Naive thymus-derived CD4-positive, alpha-beta T cell (primary cell): Measurements from ENCODE around the gene EEF1G. TPM values are rescaled to one million over a fixed set of nuclear protein-coding genes. Genes with fewer than 3 reads are reported as not detected.

Source experiments
- ATAC-seq: fragments of 150-1000 bp; cut with Tn5 transposase; 2 replicates; pipeline ENCODE4 v1.10.0; 2021; ENCODE audit warnings: mild to moderate bottlenecking, moderate library complexity
- CTCF ChIA-PET: fragments of 350-600 bp; sonication (Branson Sonifier 250); formaldehyde crosslinking; loops from one replicate; lab custom pipeline; 2021; ENCODE audit warnings: antibody characterized with exemption; lab: Charles Lee
- POLR2A ChIA-PET: fragments of 350-600 bp; sonication (Branson Sonifier 250); formaldehyde crosslinking; loops from one replicate; lab custom pipeline; 2021; ENCODE audit warnings: antibody characterized with exemption, inconsistent platforms; lab: Charles Lee
- DNase-seq, 9 donors: peaks; one replicate each; pipeline versions ENCODE4 v3.0.0 to v3.0.0-alpha.2; 2020 to 2022; ENCODE audit warnings: mixed read lengths in 1 of 9
- H3K27ac ChIP-seq: one replicate; pipeline ENCODE4 v1.7.0; 2013; ENCODE audit warnings: mild to moderate bottlenecking, low read depth, low read length, moderate library complexity
- H3K27me3 ChIP-seq, 2 donors: one replicate each; pipeline ENCODE4 v1.7.0; 2013; ENCODE audit warnings: low read length in 2 of 2, mild to moderate bottlenecking in 2 of 2, moderate library complexity in 2 of 2; ENCODE audit not compliant: control insufficient read depth in 2 of 2, insufficient read depth in 2 of 2
- H3K36me3 ChIP-seq, 3 experiments: 1 replicate in 2 of 3; 2 replicates in 1 of 3; pipeline ENCODE4 v1.7.0; 2013; ENCODE audit warnings: low read length in 3 of 3, mild to moderate bottlenecking in 3 of 3, moderate library complexity in 1 of 3; ENCODE audit not compliant: insufficient read depth in 3 of 3, control insufficient read depth in 2 of 3
- H3K4me1 ChIP-seq, 2 donors: one replicate each; pipeline ENCODE4 v1.7.0; 2013; ENCODE audit warnings: low read length in 2 of 2, mild to moderate bottlenecking in 2 of 2, moderate library complexity in 1 of 2; ENCODE audit not compliant: control insufficient read depth in 2 of 2, insufficient read depth in 2 of 2
- H3K4me3 ChIP-seq: 2 replicates; pipeline ENCODE4 v1.7.0; 2013; ENCODE audit warnings: mild to moderate bottlenecking, low read length
- H3K9me3 ChIP-seq, 3 experiments: 1 replicate in 2 of 3; 2 replicates in 1 of 3; pipeline ENCODE4 v1.7.0; 2013; ENCODE audit warnings: low read length in 3 of 3; ENCODE audit not compliant: control insufficient read depth in 2 of 3
- H3K27ac Mint-ChIP-seq, 9 donors: one replicate each; pipeline ENCODE4 v1.8.0; 2020 to 2022; ENCODE audit warnings: mixed read lengths in 9 of 9, mild to moderate bottlenecking in 8 of 9, moderate library complexity in 5 of 9, inconsistent platforms in 2 of 9
- H3K27me3 Mint-ChIP-seq, 5 donors: one replicate each; pipeline ENCODE4 v1.8.0; 2021 to 2022; ENCODE audit warnings: mixed read lengths in 5 of 5, mild to moderate bottlenecking in 1 of 5
- H3K36me3 Mint-ChIP-seq, 5 donors: one replicate each; pipeline ENCODE4 v1.8.0; 2020 to 2022; ENCODE audit warnings: mixed read lengths in 5 of 5, mild to moderate bottlenecking in 3 of 5, inconsistent platforms in 1 of 5
- H3K4me1 Mint-ChIP-seq, 7 donors: one replicate each; pipeline ENCODE4 v1.8.0; 2020 to 2022; ENCODE audit warnings: mixed read lengths in 7 of 7, mild to moderate bottlenecking in 3 of 7, inconsistent platforms in 1 of 7
- H3K4me3 Mint-ChIP-seq, 10 donors: one replicate each; pipeline ENCODE4 v1.8.0; 2020 to 2022; ENCODE audit warnings: mild to moderate bottlenecking in 10 of 10, mixed read lengths in 10 of 10, moderate library complexity in 6 of 10, inconsistent platforms in 2 of 10
- H3K9me3 Mint-ChIP-seq, 11 donors: one replicate each; pipeline ENCODE4 v1.8.0; 2020 to 2022; ENCODE audit warnings: mixed read lengths in 11 of 11, mild to moderate bottlenecking in 4 of 11, inconsistent platforms in 1 of 11, moderate library complexity in 1 of 11
- intact Hi-C, 2 donors: fragments of 100-400 bp; cut with micrococcal nuclease; formaldehyde crosslinking; loops; one replicate each; pipeline ENCODE4 v1.15.1; 2023
- polyA plus RNA-seq, 2 donors: library from polyadenylated mRNA; unstranded; fragments of 300-500 nt; fragmentation: Illumina TruSeq; gene quantifications; one replicate each; pipeline ENCODE4 v1.2.3, GENCODE V29; 2021
- total RNA-seq, 6 experiments: library from RNA in 5 of 6; stranded (reverse) in 5 of 6; gene quantifications; 1 replicate in 5 of 6; 2 replicates in 1 of 6; pipeline ENCODE4 v1.2.3 and lab custom pipeline; 2021 to 2026

Gene EEF1G, protein sequence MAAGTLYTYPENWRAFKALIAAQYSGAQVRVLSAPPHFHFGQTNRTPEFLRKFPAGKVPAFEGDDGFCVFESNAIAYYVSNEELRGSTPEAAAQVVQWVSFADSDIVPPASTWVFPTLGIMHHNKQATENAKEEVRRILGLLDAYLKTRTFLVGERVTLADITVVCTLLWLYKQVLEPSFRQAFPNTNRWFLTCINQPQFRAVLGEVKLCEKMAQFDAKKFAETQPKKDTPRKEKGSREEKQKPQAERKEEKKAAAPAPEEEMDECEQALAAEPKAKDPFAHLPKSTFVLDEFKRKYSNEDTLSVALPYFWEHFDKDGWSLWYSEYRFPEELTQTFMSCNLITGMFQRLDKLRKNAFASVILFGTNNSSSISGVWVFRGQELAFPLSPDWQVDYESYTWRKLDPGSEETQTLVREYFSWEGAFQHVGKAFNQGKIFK
- total RNA-seq = 1,000 to 10,000 TPM; 1,186 to 2,550 (median 2,338) TPM
- 1,000 to 10,000 TPM; 2,027 to 2,354 TPM for polyA plus RNA-seq
- total RNA-seq (lab: John Stamatoyannopoulos, UW) = not detected

DNA sequence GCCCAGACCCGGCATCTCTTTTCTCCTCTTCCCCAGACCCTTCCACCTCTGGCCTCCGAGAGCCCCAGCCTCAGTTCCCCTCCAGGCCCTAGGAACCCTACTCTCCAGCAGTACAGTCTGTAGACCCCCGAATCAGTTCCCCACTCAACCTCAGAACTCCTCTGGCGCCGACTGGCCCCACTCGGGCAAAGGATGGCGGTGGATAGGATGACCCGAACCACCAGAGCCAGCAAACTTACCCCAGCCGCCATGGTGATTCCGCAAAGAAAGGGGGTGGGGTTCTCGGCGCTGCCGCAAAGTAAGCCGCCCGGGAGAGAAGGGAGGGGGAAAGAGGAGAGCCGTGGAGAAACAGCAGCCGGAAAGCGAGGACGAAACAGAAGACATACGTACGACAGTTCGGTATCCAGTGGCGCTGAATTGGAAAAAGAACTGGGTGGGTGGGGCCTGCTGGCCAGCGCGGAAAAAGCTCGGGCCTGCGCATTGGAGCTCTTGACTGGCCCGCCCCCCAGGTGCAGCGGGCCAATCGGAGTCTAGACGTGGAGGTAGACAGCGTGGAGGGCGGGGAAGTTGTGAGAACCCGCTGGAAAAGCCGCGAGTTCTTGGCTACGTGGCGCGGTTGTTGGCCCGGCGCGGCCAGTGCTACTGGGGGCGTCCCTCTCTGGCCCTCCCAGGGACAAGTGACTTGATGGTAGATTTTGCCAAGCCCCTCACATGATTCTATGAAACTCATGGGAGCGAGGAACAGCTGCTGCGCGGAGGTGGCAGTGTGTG lies at the start of gene EEF1G:
TSS of gene EEF1G (minus strand) at position 300 of the 771 bp plus-strand sequence. CDS start at position 251, 49 bp downstream.
- H3K9me3 ChIP-seq = no peaks in the 10 kb centered on the region
- Mint-ChIP-seq H3K4me1 (peaks cover 39 to 61% (median 45%) of the 10 kb centered on the region in 7 donors), H3K9me3 (peaks cover 0 to 2% (median 0%) of the 10 kb centered on the region in 11 donors), H3K36me3 (peaks cover 16 to 34% (median 30%) of the 10 kb centered on the region in 5 donors), H3K27ac (peak within 1 kb of the TSS; percentile 81 to 98 (median 95)), H3K27me3 (no peaks in the 10 kb centered on the region), H3K4me3 (peak within 1 kb of the TSS; percentile 94 to 100 (median 97))
- H3K36me3 ChIP-seq = peaks cover 0 to 74% (median under 1%) of the 10 kb centered on the region in 3 experiments
- ChIA-PET CTCF (interaction anchor here (0.6 to 2.1 kb wide), 7 partner anchors 14 to 267 kb away, joined by 3 to 12 read pairs (median 4); partner anchors contain the start of gene TUT1), POLR2A (interaction anchor here (0.6 to 8.1 kb wide), 34 partner anchors 8 to 308 kb away, joined by 3 to 92 read pairs (median 5); partner anchors contain the start of genes AHNAK, B3GAT3, C11orf98 and CSKMT)
- ATAC-seq = peak; percentile 96
- no peaks in the 10 kb centered on the region for H3K27me3 ChIP-seq
- DNase-seq = peak; percentile 88 to 100 (median 99)
- intact Hi-C loops = loop anchor here (1.0 to 5.0 kb wide), 14 partner anchors 16 to 307 kb away; partner anchors contain the start of genes HNRNPUL2 (in 2 of the 2), SLC3A2 (in 2 of the 2), TUT1 (in 2 of the 2) and AHNAK (in 1 of the 2)
- peaks cover 8 to 11% of the 10 kb centered on the region in 2 donors for H3K4me1 ChIP-seq
- peak within 1 kb of the TSS; percentile 88 for H3K27ac ChIP-seq
- H3K4me3 ChIP-seq = peak within 1 kb of the TSS; percentile 82

DNA sequence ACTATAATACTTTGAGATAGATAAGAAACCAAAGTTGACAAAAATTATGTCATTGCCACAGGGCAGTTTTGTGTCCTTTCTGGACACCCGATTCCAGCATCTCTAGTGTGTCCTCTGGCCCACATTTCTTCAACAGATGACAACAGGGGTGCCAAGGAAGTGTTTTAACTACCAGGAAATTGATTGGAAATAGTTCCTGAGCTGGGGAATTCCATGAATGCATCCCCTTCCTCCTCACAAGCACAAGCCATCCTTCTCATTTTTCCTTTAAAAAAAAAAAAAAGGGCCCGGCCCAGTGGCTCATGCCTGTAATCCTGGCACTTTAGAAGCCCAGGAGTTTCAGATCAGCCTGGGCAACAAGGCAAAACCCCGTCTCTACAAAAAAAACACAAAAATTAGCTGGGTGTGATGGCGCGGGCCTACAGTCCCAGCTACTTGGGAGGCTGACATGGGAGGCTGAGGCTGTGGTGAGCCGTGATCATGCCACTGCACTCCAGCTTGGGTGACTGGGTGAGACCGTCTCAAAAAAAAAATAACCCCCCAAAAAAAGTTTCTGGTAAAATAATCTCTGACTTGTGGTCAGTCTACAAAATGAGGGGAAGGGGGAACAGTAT lies 48.9 kb upstream of the EEF1G start:
- Histone ChIP-seq H3K27ac (peak overlapping the region; percentile 92), H3K36me3 (peaks cover 0 to 30% (median 13%) of the 10 kb centered on the region in 3 experiments), H3K9me3 (no peaks in the 10 kb centered on the region), H3K4me1 (peaks cover 11% of the 10 kb centered on the region in 2 donors), H3K4me3 (no peak overlapping the region), H3K27me3 (no peaks in the 10 kb centered on the region)
- Mint-ChIP-seq H3K4me1 (peaks cover 13 to 29% (median 27%) of the 10 kb centered on the region in 7 donors), H3K27me3 (no peaks in the 10 kb centered on the region), H3K27ac (peak overlapping the region; percentile 92 to 99 (median 96)), H3K4me3 (peak overlapping the region; percentile 85 to 99 (median 92)), H3K9me3 (peaks cover 0 to 2% (median 0%) of the 10 kb centered on the region in 11 donors), H3K36me3 (peaks cover 14 to 34% (median 19%) of the 10 kb centered on the region in 5 donors)
- intact Hi-C loops = loop anchor here (1.0 to 2.0 kb wide), 8 partner anchors 10 to 50 kb away; partner anchors contain the start of genes C11orf98 (in 2 of the 2), CSKMT (in 2 of the 2), EML3 (in 2 of the 2) and GANAB (in 2 of the 2)
- ChIA-PET CTCF (interaction anchor here (0.6 to 1.8 kb wide), 6 partner anchors 11 to 285 kb away, joined by 3 to 9 read pairs (median 4); no protein-coding TSS in a partner anchor), POLR2A (interaction anchor here (0.6 to 10.0 kb wide), 21 partner anchors 12 to 1621 kb away, joined by 3 to 94 read pairs (median 10); partner anchors contain the start of genes C11orf98, CSKMT, EEF1G and EML3)
- DNase-seq (no peak), ATAC-seq (no peak)

DNA sequence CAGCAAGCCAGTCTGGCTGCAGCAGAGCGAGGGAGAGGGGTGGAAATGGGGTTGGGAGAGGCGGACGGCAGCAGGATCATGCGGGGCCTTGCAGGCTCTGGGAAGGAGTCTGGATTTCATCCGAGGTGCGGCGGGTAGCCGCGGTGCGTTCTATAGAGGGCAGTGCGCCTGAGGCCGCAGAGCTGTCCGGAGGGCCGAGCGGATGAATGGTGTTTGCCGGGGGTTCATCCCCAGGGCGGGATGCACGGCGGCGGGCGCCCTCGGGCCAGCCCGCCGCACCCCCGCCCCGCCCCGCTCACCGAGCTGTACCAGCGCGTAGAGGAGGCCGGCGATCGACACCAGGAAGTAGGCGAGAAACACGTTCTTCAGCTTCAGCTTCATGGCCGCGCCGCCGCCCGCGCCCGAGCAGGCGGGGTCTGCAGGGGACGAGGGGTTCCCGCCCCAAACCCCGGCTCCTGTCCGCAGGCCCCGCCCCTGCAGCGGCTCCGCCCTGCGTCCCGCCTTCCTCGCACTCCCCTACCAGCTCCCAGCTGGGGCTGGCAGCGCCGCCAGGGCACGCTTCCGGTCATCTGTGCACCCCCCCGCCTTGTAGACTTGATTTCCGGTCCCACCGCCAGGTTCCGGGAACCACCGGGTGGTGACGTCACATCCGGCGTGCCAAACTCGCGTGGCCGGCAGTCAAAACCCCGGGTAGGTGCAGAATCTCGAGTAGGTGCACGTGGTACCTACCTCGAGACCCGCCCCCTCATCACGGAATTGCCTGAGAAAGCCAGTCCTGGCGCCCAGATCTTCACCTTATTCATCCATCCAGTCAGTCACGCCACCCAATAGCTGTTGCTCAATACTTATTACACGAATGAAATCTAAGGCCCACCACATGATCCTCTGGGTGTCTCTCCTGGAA lies 48.1 kb upstream of the EEF1G start, which contains the start of gene B3GAT3:
TSS of gene B3GAT3 (minus strand) at position 420 of the 904 bp plus-strand sequence. CDS start at position 381, 39 bp downstream.
- peaks cover 13 to 29% (median 26%) of the 10 kb centered on the region in 7 donors for H3K4me1 Mint-ChIP-seq
- intact Hi-C loops = loop anchor here (1.0 to 2.0 kb wide), 8 partner anchors 10 to 51 kb away; partner anchors contain the start of genes C11orf98 (in 2 of the 2), CSKMT (in 2 of the 2), EML3 (in 2 of the 2) and GANAB (in 2 of the 2)

DNA sequence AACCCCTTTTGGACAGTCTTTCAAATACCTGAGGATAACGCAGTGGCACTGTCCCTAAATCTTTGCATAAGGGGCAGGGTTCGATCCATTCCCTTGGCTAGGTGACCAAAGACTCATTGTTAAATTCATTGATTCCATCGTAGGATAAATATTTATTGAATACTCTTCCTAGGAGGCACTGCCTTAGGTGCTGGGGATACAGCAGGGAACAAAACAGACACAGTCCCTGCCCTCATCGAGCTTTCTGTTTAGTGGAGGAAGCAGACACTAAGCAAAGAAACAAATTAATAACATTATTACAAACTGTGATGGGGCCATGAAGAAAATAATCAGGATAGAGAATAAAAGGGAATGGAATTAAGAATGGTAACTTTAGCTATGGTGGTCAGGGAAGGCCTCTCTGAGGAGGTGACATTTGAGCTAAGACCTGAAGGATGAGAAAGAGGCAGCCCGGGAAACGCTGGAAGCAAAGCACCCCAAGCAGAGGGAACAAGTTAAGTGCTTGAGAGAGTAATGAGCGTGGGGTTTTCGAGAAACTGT lies 47.4 kb upstream of the EEF1G start:
- ATAC-seq = no peak
- peaks cover 6 to 27% (median 15%) of the 10 kb centered on the region in 5 donors for H3K36me3 Mint-ChIP-seq
- peaks cover 13 to 29% (median 26%) of the 10 kb centered on the region in 7 donors for H3K4me1 Mint-ChIP-seq
- H3K27ac ChIP-seq = peak overlapping the region; percentile 92
- H3K4me1 ChIP-seq = peaks cover 11% of the 10 kb centered on the region in 2 donors
- no peaks in the 10 kb centered on the region for H3K27me3 Mint-ChIP-seq
- peak overlapping the region; percentile 91 to 99 (median 94) for H3K4me3 Mint-ChIP-seq
- peaks cover 0 to 2% (median 0%) of the 10 kb centered on the region in 11 donors for H3K9me3 Mint-ChIP-seq
- H3K4me3 ChIP-seq = peak overlapping the region; percentile 97
- peaks cover 0 to 30% (median 10%) of the 10 kb centered on the region in 3 experiments for H3K36me3 ChIP-seq
- H3K9me3 ChIP-seq = no peaks in the 10 kb centered on the region
- DNase-seq = no peak
- H3K27ac Mint-ChIP-seq = peak overlapping the region; percentile 92 to 99 (median 95)
- ChIA-PET CTCF (interaction anchor here (0.6 to 1.8 kb wide), 12 partner anchors 9 to 196 kb away, joined by 3 to 6 read pairs (median 4); partner anchors contain the start of genes C11orf98, CSKMT and TUT1), POLR2A (interaction anchor here (0.7 to 10.0 kb wide), 24 partner anchors 10 to 234 kb away, joined by 3 to 94 read pairs (median 8); partner anchors contain the start of genes C11orf98, CSKMT, EEF1G and EML3)
- no peaks in the 10 kb centered on the region for H3K27me3 ChIP-seq
- intact Hi-C loops = no loop called here

More for the DNA sequence above, 48.1 kb upstream of the EEF1G start, which contains the start of gene B3GAT3:
- H3K27ac ChIP-seq = peak within 1 kb of the TSS; percentile 92
- Mint-ChIP-seq H3K27ac (peak within 1 kb of the TSS; percentile 92 to 99 (median 96)), H3K36me3 (peaks cover 10 to 32% (median 19%) of the 10 kb centered on the region in 5 donors), H3K4me3 (peak within 1 kb of the TSS; percentile 91 to 99 (median 94)), H3K27me3 (no peaks in the 10 kb centered on the region), H3K9me3 (peaks cover 0 to 2% (median 0%) of the 10 kb centered on the region in 11 donors)
- peak; percentile 93 for ATAC-seq
- POLR2A ChIA-PET = interaction anchor here (0.5 to 10.0 kb wide), 23 partner anchors 11 to 234 kb away, joined by 3 to 94 read pairs (median 9); partner anchors contain the start of genes C11orf98, CSKMT, EEF1G and EML3
- no peaks in the 10 kb centered on the region for H3K9me3 ChIP-seq
- no peaks in the 10 kb centered on the region for H3K27me3 ChIP-seq
- CTCF ChIA-PET = interaction anchor here (0.6 to 1.8 kb wide), 9 partner anchors 10 to 285 kb away, joined by 3 to 9 read pairs (median 4); partner anchors contain the start of genes C11orf98, CSKMT and TUT1
- peaks cover 11% of the 10 kb centered on the region in 2 donors for H3K4me1 ChIP-seq
- H3K4me3 ChIP-seq = peak within 1 kb of the TSS; percentile 97
- peaks cover 0 to 30% (median 13%) of the 10 kb centered on the region in 3 experiments for H3K36me3 ChIP-seq
- DNase-seq = peak; percentile 87 to 97 (median 94)
